Hematopoietic multipotent progenitor cell treated with erythropoietin and hydrocortisone succinate and interleukin-3 and kit ligand, for 8 days (in vitro differentiated cells): Measurements from ENCODE around the gene ZNF200.
"Not testable (repeated sequence)": the region's sequence is repeated elsewhere in the genome, so short reads cannot be mapped to it uniquely, and the experiment has no call there.

ENCODE experiments used
- DNase-seq: peaks from one replicate; pipeline ENCODE4 v3.0.0-alpha.2; 2015

ZNF200 gene

GRCh38 chr16:3197694-3198333 is 37.1 kb downstream of the ZNF200 start:
- not testable (repeated sequence) for DNase-seq

DNA sequence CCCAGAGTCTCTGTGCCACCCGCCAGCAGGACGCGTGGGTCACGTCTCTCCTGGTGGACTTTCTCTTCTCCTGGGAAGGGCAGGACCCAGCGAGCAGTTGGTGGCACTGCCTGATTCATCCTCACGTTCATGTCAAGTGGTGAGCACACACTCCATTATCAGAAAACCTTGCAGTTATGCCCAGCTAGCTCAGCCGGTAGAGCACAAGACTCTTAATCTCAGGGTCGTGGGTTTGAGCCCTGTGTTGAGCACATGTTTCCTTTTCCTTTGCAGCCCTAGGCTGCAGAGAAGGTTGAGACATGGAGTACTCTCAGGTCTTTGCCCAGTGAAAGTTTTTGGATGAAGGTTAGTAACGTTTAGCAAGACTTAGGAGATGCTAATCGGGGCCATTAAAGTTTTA is 39.0 kb downstream of the ZNF200 start:
- DNase-seq: peak; percentile 25

- peak; percentile 56 for DNase-seq
Observed at GRCh38 chr16:3194792-3195191, 40.2 kb downstream of the ZNF200 start.

DNA sequence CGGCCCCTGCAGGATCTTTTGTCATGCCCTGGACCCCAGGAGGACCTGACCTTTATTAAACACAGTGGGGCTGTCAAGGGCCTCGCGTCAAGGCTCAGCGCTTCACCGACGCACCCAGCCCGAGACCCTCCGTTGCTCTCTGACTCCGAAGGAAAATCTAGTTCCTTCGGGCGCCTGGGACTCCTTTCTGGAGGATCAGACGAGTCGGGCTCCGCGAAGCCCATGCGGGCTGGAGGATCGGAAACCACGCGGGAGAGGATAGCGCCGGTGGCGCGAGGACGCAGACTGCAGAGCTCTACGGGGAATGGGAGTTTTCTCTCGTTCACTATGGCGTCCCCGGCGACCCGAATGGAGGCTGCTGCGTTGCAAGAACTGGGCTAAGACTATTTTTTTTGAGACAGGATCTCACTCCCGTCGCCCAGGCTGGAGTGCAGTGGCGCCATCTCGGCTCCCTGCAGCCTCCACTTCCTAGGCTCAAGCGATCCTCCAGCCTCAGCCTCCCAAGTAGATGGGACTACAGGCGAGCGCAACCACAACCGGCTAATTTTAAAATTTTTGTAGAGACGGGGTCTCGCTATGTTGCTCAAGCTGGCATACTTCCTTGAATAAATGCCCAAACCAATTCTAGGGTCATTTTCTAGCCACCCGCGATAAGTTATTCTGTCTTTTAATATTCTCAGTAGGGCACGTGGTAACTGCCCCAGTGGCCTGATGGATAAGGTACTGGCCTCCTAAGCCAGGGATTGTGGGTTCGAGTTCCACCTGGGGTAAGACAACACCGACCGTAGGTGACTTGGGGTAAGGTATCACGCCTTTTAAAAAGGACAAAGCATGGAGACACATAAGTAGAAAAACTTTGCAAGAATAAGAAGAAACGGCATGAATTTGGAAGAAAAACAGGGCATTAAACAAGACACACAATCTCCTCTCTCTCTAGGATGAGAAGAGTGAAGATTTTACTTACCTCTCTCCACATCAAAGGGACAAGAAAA is 41.4 kb downstream of the ZNF200 start:
- DNase-seq: no peak

DNA sequence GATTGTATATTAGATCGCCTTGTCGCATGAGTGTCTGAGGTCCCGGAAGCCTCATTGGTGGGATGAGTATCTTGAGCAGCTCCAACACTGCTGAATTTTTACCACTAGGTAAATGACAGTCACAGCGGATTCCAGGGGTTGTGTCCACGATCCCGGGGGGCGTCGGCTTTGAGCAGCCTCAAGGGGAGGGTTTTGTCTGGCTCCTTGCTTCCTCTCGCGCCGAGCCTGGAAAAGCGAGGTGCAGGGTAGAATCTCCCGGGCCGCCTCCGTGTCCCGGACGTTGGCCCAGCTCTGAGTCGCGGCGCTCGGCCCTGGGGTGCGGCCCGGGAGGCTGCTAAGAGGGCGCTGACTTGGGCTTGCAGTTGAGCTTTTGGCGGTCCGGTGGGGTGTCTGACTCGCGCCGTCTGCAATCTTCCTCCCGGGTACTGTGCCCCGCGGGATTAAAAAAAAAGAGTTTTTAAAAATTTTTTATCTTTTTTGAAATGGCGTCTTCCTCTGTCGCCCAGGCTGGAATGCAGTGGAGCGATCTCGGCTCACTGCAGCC is 42.4 kb downstream of the ZNF200 start:
- DNase-seq: no peak

GRCh38 chr16:3190949-3191353 is 44.0 kb downstream of the ZNF200 start:
- peak; percentile 27 for DNase-seq

GRCh38 chr16:3189869-3190268 is 45.1 kb downstream of the ZNF200 start:
- DNase-seq: no peak

- DNase-seq: peak; percentile 84
Observed at GRCh38 chr16:3188925-3189825, 45.8 kb downstream of the ZNF200 start.

DNA sequence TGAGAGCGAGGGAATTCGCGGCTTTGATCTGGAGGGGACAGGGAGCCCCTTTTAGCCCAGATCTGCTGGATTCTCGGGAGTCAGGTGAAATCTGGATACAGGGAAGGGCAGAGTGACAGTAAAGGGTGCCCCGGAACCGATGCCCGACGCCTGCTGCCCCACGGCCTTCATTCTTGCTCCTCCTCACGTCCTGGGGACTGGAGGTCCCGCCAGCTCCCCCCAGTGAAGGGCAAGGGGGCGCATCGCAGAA is 46.4 kb downstream of the ZNF200 start:
- DNase-seq: no peak

- peak; percentile 78 for DNase-seq
Observed at GRCh38 chr16:3187798-3188674, 46.9 kb downstream of the ZNF200 start, which contains the start of gene OR1F1. Gene OR1F1, plus strand, starts transcription at chr16:3188204.

- DNase-seq: no peak
Observed at GRCh38 chr16:3186946-3187690, 47.8 kb downstream of the ZNF200 start.

- peak; percentile 18 for DNase-seq
Observed at GRCh38 chr16:3183445-3184139, 51.4 kb downstream of the ZNF200 start.

GRCh38 chr16:3182608-3183444 is 52.1 kb downstream of the ZNF200 start:
- DNase-seq: peak; percentile 83

DNA sequence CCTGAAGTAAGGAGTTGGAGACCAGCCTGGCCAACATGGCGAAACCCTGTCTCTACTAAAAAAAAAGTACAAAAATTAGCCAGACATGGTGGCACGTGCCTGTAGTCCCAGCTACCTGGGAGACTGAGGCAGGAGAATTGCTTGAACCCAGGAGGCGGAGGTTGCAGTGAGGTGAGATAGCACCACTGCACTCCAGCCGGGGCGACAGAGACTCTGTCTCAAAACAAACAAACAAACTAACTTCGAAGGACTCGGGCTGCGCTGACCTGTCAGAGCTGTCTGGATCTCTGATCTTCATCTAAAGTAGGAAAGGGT is 52.7 kb downstream of the ZNF200 start:
- not testable (repeated sequence) for DNase-seq

- peak; percentile 52 for DNase-seq
Observed at GRCh38 chr16:3180445-3180878, 54.5 kb downstream of the ZNF200 start.

DNA sequence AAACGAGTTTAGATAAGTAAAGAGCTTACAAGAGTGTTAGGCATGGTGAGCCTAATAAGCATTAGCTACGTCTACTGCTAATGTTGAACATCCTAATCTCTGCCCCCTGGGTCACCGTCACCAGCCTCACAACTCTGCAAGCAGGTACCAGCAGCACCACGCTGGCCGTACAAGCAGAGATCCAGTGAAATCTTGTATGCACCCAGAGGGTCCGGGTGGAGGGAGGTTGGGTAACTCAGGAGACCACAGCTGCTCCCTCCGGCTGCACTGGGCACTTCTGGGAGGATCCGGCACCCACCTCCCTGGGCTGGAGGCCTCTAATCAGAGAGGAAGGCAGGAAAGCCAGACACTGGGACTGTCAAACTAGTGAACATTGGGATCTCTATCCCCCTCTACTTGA is 55.3 kb downstream of the ZNF200 start:
- no peak for DNase-seq

DNA sequence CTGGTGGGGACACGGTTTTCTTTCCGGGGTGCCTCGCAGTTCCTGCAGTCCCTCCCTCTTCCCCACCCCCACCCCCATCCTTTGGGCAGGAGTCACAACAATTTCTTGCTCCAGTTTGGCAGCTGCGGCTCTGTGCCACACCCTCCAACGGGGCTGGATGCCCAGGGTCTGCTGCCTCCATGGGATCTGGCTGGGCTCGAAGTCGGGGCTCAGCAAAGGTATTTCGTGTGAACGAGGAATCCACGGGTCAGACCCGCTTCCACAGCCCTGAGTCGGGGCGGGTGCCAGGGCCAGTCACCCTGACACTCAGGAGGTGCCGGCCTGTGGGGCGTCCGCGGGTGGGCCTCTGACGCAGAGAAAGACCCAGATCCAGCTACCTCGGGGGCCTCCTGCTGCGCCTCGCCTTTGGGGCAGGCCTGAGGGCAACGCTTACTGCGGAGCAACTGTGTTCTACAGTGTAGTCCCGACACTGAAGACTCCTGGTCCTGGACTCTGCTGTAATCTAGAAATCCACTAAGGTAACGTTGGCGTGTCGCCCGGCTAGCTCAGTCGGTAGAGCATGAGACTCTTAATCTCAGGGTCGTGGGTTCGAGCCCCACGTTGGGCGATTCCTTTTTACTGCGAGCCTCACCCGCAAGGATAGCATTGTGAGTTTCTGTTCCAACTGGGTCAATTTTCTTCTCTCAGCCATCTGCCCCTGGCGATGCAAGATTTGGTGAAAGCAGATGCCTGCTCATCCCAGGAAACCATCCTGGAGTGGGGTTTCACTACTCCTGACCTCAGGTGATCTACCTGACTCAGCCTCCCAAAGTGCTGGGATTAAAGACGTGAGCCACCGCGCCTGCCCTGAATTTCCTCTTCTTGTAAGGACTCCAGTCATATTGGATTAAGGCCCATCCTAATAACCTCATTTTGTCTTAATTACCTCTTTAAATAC is 59.5 kb downstream of the ZNF200 start:
- peak; percentile 84 for DNase-seq

GRCh38 chr16:3174618-3175148 is 60.3 kb downstream of the ZNF200 start:
- DNase-seq: no peak
